ENCODE measurements around the gene SYTL1. TPM values are rescaled to one million over a fixed set of nuclear protein-coding genes. Genes with fewer than 3 reads are reported as not detected.

Gene SYTL1
- total RNA-seq, 1 experiment from 2014 or later = 81.8 TPM

DNA sequence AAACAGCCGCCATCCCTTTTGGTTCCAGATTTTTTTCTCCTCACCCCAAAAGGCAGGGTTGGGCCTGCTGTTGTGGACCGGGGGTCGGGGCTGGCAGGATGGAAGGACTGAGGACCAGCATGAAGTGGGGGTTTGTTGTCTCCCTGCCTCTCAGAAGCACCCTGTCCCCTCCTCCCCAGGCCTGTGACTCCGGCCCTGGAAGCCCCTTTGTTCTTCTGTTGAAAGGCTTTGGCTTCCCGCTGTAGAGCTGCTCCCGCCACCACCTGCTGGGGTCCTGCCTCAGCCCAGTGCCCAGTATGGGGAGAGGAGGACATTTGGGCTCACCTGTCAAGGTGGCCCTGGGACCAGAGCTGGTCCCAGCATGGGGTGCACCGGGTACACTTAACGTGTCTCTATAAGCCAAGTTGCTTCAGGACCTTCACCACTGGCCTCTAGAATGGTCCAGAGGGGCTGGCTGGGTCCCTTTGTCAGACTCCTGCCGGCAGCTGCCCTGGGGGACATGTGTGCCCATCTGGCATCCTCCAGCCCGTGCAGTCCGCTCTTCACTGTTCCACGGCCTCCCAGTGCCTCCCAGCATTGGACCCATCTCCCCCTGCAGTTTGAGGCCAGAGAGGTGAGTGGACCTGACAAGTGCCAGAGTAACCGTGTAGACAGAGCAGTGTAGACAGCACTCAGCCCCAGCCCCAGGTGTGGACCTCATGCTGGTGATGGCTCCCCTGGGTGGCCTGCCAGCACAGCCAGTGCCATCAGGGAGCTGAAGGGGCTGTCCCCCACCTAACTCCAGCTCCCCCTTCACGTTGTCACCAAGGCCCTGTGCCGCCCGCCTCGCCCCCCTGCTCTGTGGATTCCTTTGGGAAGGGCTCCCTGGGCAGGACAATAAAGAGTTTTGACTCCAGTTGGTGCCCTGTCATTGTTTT is 6.1 kb upstream of the SYTL1 start:
- ChIA-PET CTCF (interaction anchor here (0.6 kb wide), 1 partner anchor 12 kb away, joined by 5 read pairs; no protein-coding TSS in a partner anchor), POLR2A (interaction anchor here (0.7 to 1.3 kb wide), 3 partner anchors 13 to 52 kb away, joined by 3 to 4 read pairs (median 3); no protein-coding TSS in a partner anchor)
- no peak overlapping the region for H3K4me3 Mint-ChIP-seq (ENCODE audit: unreplicated experiment)
- H3K27ac Mint-ChIP-seq (ENCODE audit: low read depth, unreplicated experiment) = no peak overlapping the region
- no peak for DNase-seq (ENCODE audit: unreplicated experiment)
- peaks cover 42% of the 10 kb centered on the region for H3K36me3 Mint-ChIP-seq (ENCODE audit: insufficient read depth, unreplicated experiment)
- no peaks in the 10 kb centered on the region for H3K27me3 Mint-ChIP-seq (ENCODE audit: insufficient read depth, unreplicated experiment)
- TSS peak; percentile 37 for BruUV-seq (replicated peaks)
- intact Hi-C loops (cut with micrococcal nuclease) = no loop called here
- TF ChIP-seq, protein P1, sequence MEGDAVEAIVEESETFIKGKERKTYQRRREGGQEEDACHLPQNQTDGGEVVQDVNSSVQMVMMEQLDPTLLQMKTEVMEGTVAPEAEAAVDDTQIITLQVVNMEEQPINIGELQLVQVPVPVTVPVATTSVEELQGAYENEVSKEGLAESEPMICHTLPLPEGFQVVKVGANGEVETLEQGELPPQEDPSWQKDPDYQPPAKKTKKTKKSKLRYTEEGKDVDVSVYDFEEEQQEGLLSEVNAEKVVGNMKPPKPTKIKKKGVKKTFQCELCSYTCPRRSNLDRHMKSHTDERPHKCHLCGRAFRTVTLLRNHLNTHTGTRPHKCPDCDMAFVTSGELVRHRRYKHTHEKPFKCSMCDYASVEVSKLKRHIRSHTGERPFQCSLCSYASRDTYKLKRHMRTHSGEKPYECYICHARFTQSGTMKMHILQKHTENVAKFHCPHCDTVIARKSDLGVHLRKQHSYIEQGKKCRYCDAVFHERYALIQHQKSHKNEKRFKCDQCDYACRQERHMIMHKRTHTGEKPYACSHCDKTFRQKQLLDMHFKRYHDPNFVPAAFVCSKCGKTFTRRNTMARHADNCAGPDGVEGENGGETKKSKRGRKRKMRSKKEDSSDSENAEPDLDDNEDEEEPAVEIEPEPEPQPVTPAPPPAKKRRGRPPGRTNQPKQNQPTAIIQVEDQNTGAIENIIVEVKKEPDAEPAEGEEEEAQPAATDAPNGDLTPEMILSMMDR (IDR thresholded peaks at IDR 0.05; ENCODE audit: unreplicated experiment) = no peak
- H3K9me3 Mint-ChIP-seq (ENCODE audit: unreplicated experiment) = no peaks in the 10 kb centered on the region
- H3K4me1 Mint-ChIP-seq (ENCODE audit: insufficient read depth, unreplicated experiment) = peaks cover 12% of the 10 kb centered on the region

DNA sequence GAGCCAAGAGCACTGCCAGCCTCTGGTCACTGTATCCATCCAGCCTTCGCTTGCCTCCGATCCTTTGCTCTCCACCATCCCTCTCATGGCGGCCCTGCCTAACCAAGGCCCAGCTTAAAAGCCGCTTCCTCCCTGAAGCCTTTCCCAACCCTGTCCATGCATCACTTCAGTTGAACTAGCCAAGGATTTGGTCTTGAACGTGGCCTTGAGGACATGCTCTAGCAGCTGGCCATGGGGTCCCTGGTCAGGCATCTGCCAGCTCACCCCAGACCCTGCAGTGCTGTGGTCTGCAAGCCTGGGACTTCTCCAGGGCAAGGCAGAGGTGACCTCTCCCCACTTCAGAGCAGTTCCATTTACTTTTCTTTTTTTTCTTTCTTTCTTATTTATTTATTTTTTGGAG is 5.1 kb upstream of the SYTL1 start:
- ChIA-PET POLR2A (interaction anchor here (0.8 kb wide), 1 partner anchor 14 kb away, joined by 4 read pairs; no protein-coding TSS in a partner anchor), CTCF (interaction anchor here (0.5 to 1.2 kb wide), 6 partner anchors 13 to 991 kb away, joined by 3 to 5 read pairs (median 3); no protein-coding TSS in a partner anchor)
- TF ChIP-seq, protein P1 (IDR thresholded peaks at IDR 0.05; ENCODE audit: unreplicated experiment) = no peak
- intact Hi-C loops (cut with micrococcal nuclease) = no loop called here
- Mint-ChIP-seq H3K4me3 (ENCODE audit: unreplicated experiment) (no peak overlapping the region), H3K27me3 (ENCODE audit: insufficient read depth, unreplicated experiment) (no peaks in the 10 kb centered on the region), H3K4me1 (ENCODE audit: insufficient read depth, unreplicated experiment) (peaks cover 22% of the 10 kb centered on the region), H3K36me3 (ENCODE audit: insufficient read depth, unreplicated experiment) (peaks cover 44% of the 10 kb centered on the region), H3K9me3 (ENCODE audit: unreplicated experiment) (no peaks in the 10 kb centered on the region), H3K27ac (ENCODE audit: low read depth, unreplicated experiment) (no peak overlapping the region)
- DNase-seq (ENCODE audit: unreplicated experiment) = no peak
- no TSS peak for BruUV-seq (replicated peaks)

DNA sequence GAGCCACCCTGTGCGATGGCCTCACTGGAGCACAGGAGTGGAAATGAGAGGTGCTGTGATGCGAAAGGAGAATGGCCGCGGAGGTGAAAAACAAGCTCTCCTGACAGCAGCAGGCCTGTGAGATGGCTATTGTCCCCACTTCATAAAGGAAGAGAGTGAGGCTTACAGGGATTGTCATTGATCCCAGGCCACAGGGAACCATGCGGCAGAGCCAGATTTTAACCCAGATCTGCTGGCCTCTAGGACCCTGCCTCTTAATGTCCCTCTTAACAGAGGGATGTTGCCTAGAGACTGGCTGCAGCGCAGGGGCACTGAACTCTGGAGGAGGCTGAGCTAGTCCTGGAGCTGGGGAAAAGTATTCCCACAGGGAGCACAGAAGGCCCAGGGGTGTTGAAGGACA is 3.1 kb upstream of the SYTL1 start:
- BruUV-seq (replicated peaks) = no TSS peak
- CTCF ChIA-PET = interaction anchor here (0.5 to 1.6 kb wide), 5 partner anchors 15 to 1231 kb away, joined by 3 to 6 read pairs (median 4); no protein-coding TSS in a partner anchor
- TF ChIP-seq, protein P1 (IDR thresholded peaks at IDR 0.05; ENCODE audit: unreplicated experiment) = no peak
- peaks cover 38% of the 10 kb centered on the region for H3K4me1 Mint-ChIP-seq (ENCODE audit: insufficient read depth, unreplicated experiment)
- DNase-seq (ENCODE audit: unreplicated experiment) = no peak
- H3K36me3 Mint-ChIP-seq (ENCODE audit: insufficient read depth, unreplicated experiment) = peaks cover 43% of the 10 kb centered on the region
- peak overlapping the region; percentile 29 for H3K27ac Mint-ChIP-seq (ENCODE audit: low read depth, unreplicated experiment)
- H3K9me3 Mint-ChIP-seq (ENCODE audit: unreplicated experiment) = no peaks in the 10 kb centered on the region
- intact Hi-C loops (cut with micrococcal nuclease) = no loop called here
- POLR2A ChIA-PET = interaction anchor here (1.2 to 1.3 kb wide), 2 partner anchors 16 to 329 kb away, joined by 3 to 6 read pairs; no protein-coding TSS in a partner anchor
- no peak overlapping the region for H3K4me3 Mint-ChIP-seq (ENCODE audit: unreplicated experiment)
- no peaks in the 10 kb centered on the region for H3K27me3 Mint-ChIP-seq (ENCODE audit: insufficient read depth, unreplicated experiment)

DNA sequence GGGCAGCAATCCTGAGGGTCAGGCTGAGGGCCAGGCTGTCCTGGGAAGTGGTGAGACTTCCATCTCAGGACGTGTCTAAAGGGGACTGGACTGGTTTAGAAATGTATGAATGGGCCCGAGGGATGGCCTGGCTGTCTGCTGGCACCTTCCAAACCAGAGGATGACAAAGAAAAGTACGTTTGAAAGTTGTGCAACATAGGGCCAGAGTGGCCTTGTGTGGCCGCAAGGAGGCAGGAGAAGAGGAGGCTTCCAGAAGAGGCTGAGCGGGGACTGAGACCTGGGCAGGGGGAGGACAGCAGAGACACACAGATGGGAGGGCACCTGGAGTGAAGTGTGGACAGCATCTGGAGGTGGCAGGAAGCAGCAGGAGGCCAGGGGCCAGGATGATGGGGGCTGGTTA is 2.6 kb upstream of the SYTL1 start:
- Mint-ChIP-seq H3K27me3 (ENCODE audit: insufficient read depth, unreplicated experiment) (no peaks in the 10 kb centered on the region), H3K27ac (ENCODE audit: low read depth, unreplicated experiment) (peak overlapping the region; percentile 29), H3K9me3 (ENCODE audit: unreplicated experiment) (no peaks in the 10 kb centered on the region), H3K4me1 (ENCODE audit: insufficient read depth, unreplicated experiment) (peaks cover 40% of the 10 kb centered on the region), H3K36me3 (ENCODE audit: insufficient read depth, unreplicated experiment) (peaks cover 45% of the 10 kb centered on the region), H3K4me3 (ENCODE audit: unreplicated experiment) (no peak overlapping the region)
- TF ChIP-seq, protein P1 (IDR thresholded peaks at IDR 0.05; ENCODE audit: unreplicated experiment) = no peak
- CTCF ChIA-PET = interaction anchor here (0.7 to 1.6 kb wide), 3 partner anchors 15 to 48 kb away, joined by 3 to 6 read pairs (median 5); no protein-coding TSS in a partner anchor
- POLR2A ChIA-PET = interaction anchor here (0.8 to 4.4 kb wide), 3 partner anchors 16 to 329 kb away, joined by 3 to 49 read pairs (median 3); partner anchors contain the start of gene TMEM222
- no TSS peak for BruUV-seq (replicated peaks)
- no peak for DNase-seq (ENCODE audit: unreplicated experiment)
- intact Hi-C loops (cut with micrococcal nuclease) = no loop called here
